HEK293T (cell line): ENCODE results near the gene FGF3.

Experiments used
- CTCF ChIA-PET: fragments of 350-600 bp; formaldehyde crosslinking; extraction: SDS; loops from one replicate; lab custom pipeline; 2021; ENCODE audit warnings: antibody characterized with exemption, inconsistent platforms; lab: Yijun Ruan, JAX
- POLR2A ChIA-PET: fragments of 350-600 bp; formaldehyde crosslinking; extraction: SDS; loops from one replicate; lab custom pipeline; 2020; ENCODE audit warnings: antibody characterized with exemption, inconsistent platforms; lab: Yijun Ruan, JAX
- DNase-seq: peaks from one replicate; pipeline ENCODE4 v3.0.0; 2012; ENCODE audit warnings: mixed read lengths; ENCODE audit errors: extremely low spot score
- ARNT ChIP-seq: fragments of 450-650 bp; IDR thresholded peaks from 2 replicates; pipeline ENCODE4 v1.6.1; 2017; ENCODE audit warnings: mild to moderate bottlenecking
- BHLHE40 ChIP-seq: fragments of 450-650 bp; IDR thresholded peaks from 2 replicates; pipeline ENCODE4 v1.6.1; 2016; ENCODE audit warnings: mild to moderate bottlenecking, moderate library complexity, borderline replicate concordance
- CTBP1 ChIP-seq: fragments of 450-650 bp; IDR thresholded peaks from 2 replicates; pipeline ENCODE4 v1.6.1; 2016; ENCODE audit warnings: borderline replicate concordance
- ELF4 ChIP-seq: fragments of 450-650 bp; IDR thresholded peaks from 2 replicates; pipeline ENCODE4 v1.6.1; 2017; ENCODE audit warnings: antibody characterized with exemption
- FOXA1 ChIP-seq: fragments of 450-650 bp; IDR thresholded peaks from 2 replicates; pipeline ENCODE4 v1.6.1; 2016; ENCODE audit warnings: mild to moderate bottlenecking
- FOXK2 ChIP-seq: fragments of 450-650 bp; IDR thresholded peaks from 2 replicates; pipeline ENCODE4 v1.6.1; 2016; ENCODE audit warnings: mild to moderate bottlenecking
- FOXM1 ChIP-seq: fragments of 450-650 bp; IDR thresholded peaks from 2 replicates; pipeline ENCODE4 v1.6.1; 2017; ENCODE audit warnings: mild to moderate bottlenecking, borderline replicate concordance
- HDGF ChIP-seq: fragments of 450-650 bp; IDR thresholded peaks from 2 replicates; pipeline ENCODE4 v1.6.1; 2017; ENCODE audit warnings: antibody characterized with exemption, borderline replicate concordance
- L3MBTL2 ChIP-seq: fragments of 450-650 bp; conservative IDR thresholded peaks from 2 replicates; pipeline ENCODE4 v1.6.1; 2016; ENCODE audit warnings: mild to moderate bottlenecking
- LEF1 ChIP-seq: fragments of 450-650 bp; IDR thresholded peaks from 2 replicates; pipeline ENCODE4 v1.6.1; 2017; ENCODE audit warnings: mild to moderate bottlenecking, borderline replicate concordance
- NFRKB ChIP-seq: fragments of 450-650 bp; IDR thresholded peaks from 2 replicates; pipeline ENCODE4 v1.6.1; 2016; ENCODE audit warnings: mild to moderate bottlenecking, moderate library complexity
- PKNOX1 ChIP-seq: fragments of 450-650 bp; IDR thresholded peaks from 2 replicates; pipeline ENCODE4 v1.6.1; 2016
- SP1 ChIP-seq: fragments of 450-650 bp; IDR thresholded peaks from 2 replicates; pipeline ENCODE4 v1.6.1; 2017
- SUZ12 ChIP-seq: fragments of 450-650 bp; IDR thresholded peaks from 2 replicates; pipeline ENCODE4 v1.6.1; 2016; ENCODE audit warnings: mild to moderate bottlenecking
- TARDBP ChIP-seq: fragments of 450-650 bp; IDR thresholded peaks from 2 replicates; pipeline ENCODE4 v1.6.1; 2016
- ZNF384 ChIP-seq: fragments of 450-650 bp; IDR thresholded peaks from 2 replicates; pipeline ENCODE4 v1.6.1; 2016

The FGF3 gene

DNA sequence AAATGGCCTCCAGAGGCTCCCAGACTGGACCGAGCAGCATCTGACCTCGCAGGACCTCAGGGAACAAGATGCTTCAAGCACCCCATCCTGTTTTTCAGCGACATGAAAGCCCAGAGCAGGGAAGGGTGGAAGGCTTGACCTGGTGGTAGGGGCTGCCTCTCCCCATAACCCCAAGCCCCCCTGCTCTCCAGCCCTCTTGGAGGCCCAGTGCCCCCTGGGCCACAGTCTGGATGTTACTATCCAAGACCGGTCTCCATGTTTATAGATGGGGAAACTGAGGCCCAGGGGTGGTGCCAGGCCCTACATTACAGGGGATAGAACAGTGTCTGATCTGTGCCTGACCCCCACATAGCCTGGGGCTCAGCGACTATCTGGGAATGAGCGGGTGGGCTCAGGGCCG is 7.0 kb downstream of the FGF3 start:
- CTCF ChIA-PET, result no interaction called here
- DNase-seq, result no peak

GRCh38 chr11:69811431-69811830 is 7.8 kb downstream of the FGF3 start:
- POLR2A ChIA-PET, result no interaction called here
- CTCF ChIA-PET, result no interaction called here
- TF ChIP-seq FOXM1, result no peak
- TF ChIP-seq ELF4, result no peak
- TF ChIP-seq NFRKB, result no peak
- TF ChIP-seq BHLHE40, result no peak
- TF ChIP-seq SP1, result no peak
- TF ChIP-seq TARDBP, result no peak
- no peak for TF ChIP-seq LEF1
- TF ChIP-seq ZNF384, result no peak
- no peak for TF ChIP-seq SUZ12
- TF ChIP-seq FOXK2, result no peak
- TF ChIP-seq HDGF, result no peak
- TF ChIP-seq FOXA1, result no peak
- no peak for TF ChIP-seq CTBP1
- no peak for TF ChIP-seq ARNT
- TF ChIP-seq PKNOX1, result no peak
- TF ChIP-seq L3MBTL2, result no peak
- DNase-seq, result no peak

More for the DNA sequence above, 7.0 kb downstream of the FGF3 start:
- TF ChIP-seq PKNOX1, result no peak
- no peak for TF ChIP-seq ELF4
- TF ChIP-seq ARNT, result no peak
- TF ChIP-seq BHLHE40, result no peak
- TF ChIP-seq LEF1, result no peak
- POLR2A ChIA-PET, result no interaction called here

- CTCF ChIA-PET, result no interaction called here
- POLR2A ChIA-PET, result no interaction called here
- DNase-seq, result no peak
- TF ChIP-seq L3MBTL2 (no peak), FOXA1 (no peak), ARNT (no peak), PKNOX1 (no peak), SP1 (no peak), CTBP1 (no peak), HDGF (no peak), BHLHE40 (no peak), FOXM1 (no peak), ELF4 (no peak), TARDBP (no peak), FOXK2 (no peak), SUZ12 (no peak), NFRKB (no peak)
These were observed 8.7 kb downstream of the FGF3 start for GRCh38 chr11:69810289-69811118.

- no peak for DNase-seq
- ChIA-PET POLR2A (no interaction called here), CTCF (no interaction called here)
- TF ChIP-seq LEF1 (no peak), BHLHE40 (no peak), ELF4 (no peak)
These were observed 10.5 kb downstream of the FGF3 start for GRCh38 chr11:69808667-69809086.

- ChIA-PET CTCF (no interaction called here), POLR2A (no interaction called here)
- no peak for DNase-seq
- TF ChIP-seq FOXM1, result no peak
- TF ChIP-seq PKNOX1, result no peak
These were observed 12.0 kb downstream of the FGF3 start for GRCh38 chr11:69807106-69807815.

GRCh38 chr11:69804769-69805508 is 14.3 kb downstream of the FGF3 start:
- POLR2A ChIA-PET, result no interaction called here
- TF ChIP-seq ARNT (no peak), FOXK2 (no peak), PKNOX1 (no peak), SP1 (no peak), TARDBP (no peak), HDGF (no peak)
- CTCF ChIA-PET, result no interaction called here
- DNase-seq, result no peak
